ENCODE results near the gene RNF111. TPM values are rescaled to one million over a fixed set of nuclear protein-coding genes. Genes with fewer than 3 reads are reported as not detected.

RNF111 gene
- total RNA-seq, 1 donor from 2014 or later: 55.8 TPM

- ATAC-seq (ENCODE audit: low read depth) (no peak), DNase-seq (no peak)
- TF ChIP-seq CTCF (IDR thresholded peaks at IDR 0.05): no peak
- Mint-ChIP-seq H3K4me1 (peaks cover 50% of the 10 kb centered on the region), H3K4me3 (no peak overlapping the region), H3K36me3 (ENCODE audit: low read depth) (peaks cover 41% of the 10 kb centered on the region), H3K27me3 (no peaks in the 10 kb centered on the region), H3K27ac (no peak overlapping the region), H3K9me3 (no peaks in the 10 kb centered on the region)
- intact Hi-C loops (cut with micrococcal nuclease): no loop called here
- POLR2A ChIA-PET: interaction anchor here (0.6 kb wide), 1 partner anchor 9 kb away, joined by 4 read pairs; no protein-coding TSS in a partner anchor
- CTCF ChIA-PET: no interaction called here
These were observed 18.1 kb downstream of the RNF111 start for GRCh38 chr15:59005579-59005978.

GRCh38 chr15:59008086-59008485, 20.6 kb downstream of the RNF111 start:
- ATAC-seq (ENCODE audit: low read depth) (no peak), DNase-seq (no peak)
- TF ChIP-seq CTCF (IDR thresholded peaks at IDR 0.05): no peak
- H3K9me3 Mint-ChIP-seq: no peaks in the 10 kb centered on the region
- POLR2A ChIA-PET: no interaction called here
- H3K27me3 Mint-ChIP-seq: no peaks in the 10 kb centered on the region
- CTCF ChIA-PET: interaction anchor here (0.9 kb wide), 1 partner anchor 28 kb away, joined by 4 read pairs; no protein-coding TSS in a partner anchor
- peaks cover 35% of the 10 kb centered on the region for H3K4me1 Mint-ChIP-seq
- no peak overlapping the region for H3K4me3 Mint-ChIP-seq
- H3K27ac Mint-ChIP-seq: no peak overlapping the region
- peaks cover 43% of the 10 kb centered on the region for H3K36me3 Mint-ChIP-seq (ENCODE audit: low read depth)
- intact Hi-C loops (cut with micrococcal nuclease): no loop called here

DNA sequence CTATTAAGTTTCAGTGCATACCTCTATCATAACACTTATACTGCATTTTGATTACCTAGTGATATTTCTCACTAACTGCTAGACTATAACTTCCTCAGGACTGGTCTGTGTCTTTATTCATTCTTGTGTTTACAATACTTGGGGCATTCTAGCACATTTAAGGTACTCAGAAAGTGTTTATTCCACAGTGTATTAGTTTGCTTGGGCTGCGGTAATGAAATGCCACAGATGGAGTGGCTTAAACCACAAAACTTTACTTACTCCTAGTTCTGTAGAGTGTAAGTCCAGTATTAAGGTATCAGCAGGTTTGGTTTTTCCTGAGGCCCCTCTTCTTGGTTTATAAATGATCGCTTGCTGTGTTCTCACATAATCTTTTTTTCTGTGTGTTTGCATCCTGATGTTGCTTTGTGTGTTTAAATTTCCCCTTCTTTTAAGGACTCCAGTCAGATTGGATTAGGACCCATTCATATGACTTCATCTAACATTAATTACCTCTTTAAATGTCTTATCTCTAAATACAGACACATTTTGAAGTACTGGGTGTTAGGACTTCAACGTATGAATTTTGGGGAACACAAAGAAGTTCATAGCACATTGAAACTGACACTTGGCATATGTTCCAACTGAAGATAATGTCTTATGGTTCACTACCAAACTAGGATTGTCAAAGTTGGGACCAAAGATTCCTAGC, 23.9 kb downstream of the RNF111 start:
- no peak for DNase-seq
- ChIA-PET POLR2A (no interaction called here), CTCF (no interaction called here)
- no peak for ATAC-seq (ENCODE audit: low read depth)
- no peaks in the 10 kb centered on the region for H3K9me3 Mint-ChIP-seq
- H3K4me1 Mint-ChIP-seq: peaks cover 22% of the 10 kb centered on the region
- TF ChIP-seq CTCF (IDR thresholded peaks at IDR 0.05): no peak
- H3K27me3 Mint-ChIP-seq: no peaks in the 10 kb centered on the region
- H3K36me3 Mint-ChIP-seq (ENCODE audit: low read depth): peaks cover 41% of the 10 kb centered on the region
- intact Hi-C loops (cut with micrococcal nuclease): no loop called here
- H3K4me3 Mint-ChIP-seq: no peak overlapping the region
- no peak overlapping the region for H3K27ac Mint-ChIP-seq

GRCh38 chr15:59013246-59013873, 25.9 kb downstream of the RNF111 start:
- peaks cover 33% of the 10 kb centered on the region for H3K36me3 Mint-ChIP-seq (ENCODE audit: low read depth)
- ATAC-seq (ENCODE audit: low read depth) (no peak), DNase-seq (no peak)
- ChIA-PET POLR2A (no interaction called here), CTCF (no interaction called here)
- intact Hi-C loops (cut with micrococcal nuclease): no loop called here
- no peak for TF ChIP-seq CTCF (IDR thresholded peaks at IDR 0.05)
- H3K4me3 Mint-ChIP-seq: no peak overlapping the region
- peaks cover 17% of the 10 kb centered on the region for H3K4me1 Mint-ChIP-seq
- no peaks in the 10 kb centered on the region for H3K9me3 Mint-ChIP-seq
- H3K27me3 Mint-ChIP-seq: no peaks in the 10 kb centered on the region
- no peak overlapping the region for H3K27ac Mint-ChIP-seq

- H3K36me3 Mint-ChIP-seq (ENCODE audit: low read depth): peaks cover 30% of the 10 kb centered on the region
- ATAC-seq (ENCODE audit: low read depth) (no peak), DNase-seq (no peak)
- H3K4me3 Mint-ChIP-seq: no peak overlapping the region
- no peaks in the 10 kb centered on the region for H3K27me3 Mint-ChIP-seq
- CTCF ChIA-PET: no interaction called here
- POLR2A ChIA-PET: interaction anchor here (0.7 to 0.8 kb wide), 2 partner anchors 9 to 11 kb away, joined by 3 to 4 read pairs; no protein-coding TSS in a partner anchor
- H3K27ac Mint-ChIP-seq: no peak overlapping the region
- peaks cover 18% of the 10 kb centered on the region for H3K4me1 Mint-ChIP-seq
- no peak for TF ChIP-seq CTCF (IDR thresholded peaks at IDR 0.05)
- H3K9me3 Mint-ChIP-seq: no peaks in the 10 kb centered on the region
- intact Hi-C loops (cut with micrococcal nuclease): no loop called here
These were observed 26.6 kb downstream of the RNF111 start for GRCh38 chr15:59014068-59014467.

All from activated B cell treated with CpG ODN at 0.5 μM for 24 hours (primary cell).